ENCODE measurements around the gene TEX36. TPM values are rescaled to one million over a fixed set of nuclear protein-coding genes. Genes with fewer than 3 reads are reported as not detected.
"Not testable (repeated sequence)": the region's sequence is repeated elsewhere in the genome, so short reads cannot be mapped to it uniquely, and the experiment has no call there.

TEX36 gene
- total RNA-seq, 2 donors from 2014 or later = not detected

DNA sequence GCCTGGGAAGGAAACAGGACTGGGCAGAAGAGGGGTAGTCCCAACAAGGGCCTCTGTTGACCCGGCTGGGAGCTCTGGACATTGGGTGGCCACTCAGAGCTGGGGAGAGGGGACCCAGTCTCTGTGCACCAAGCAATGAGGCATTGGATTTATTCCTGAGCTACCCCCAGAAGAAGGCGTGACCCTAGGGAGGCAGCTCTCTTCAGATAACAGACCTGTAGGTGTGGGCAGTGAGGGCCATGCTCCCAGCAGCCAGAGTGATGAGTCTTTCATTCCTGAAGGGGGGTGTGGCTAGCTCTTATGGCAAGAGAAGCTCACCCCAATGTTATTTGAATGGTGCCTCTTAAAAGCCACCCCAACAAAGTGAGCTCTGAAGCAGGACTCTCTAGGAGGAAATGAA is 20.4 kb downstream of the TEX36 start:
- ATAC-seq = no peak
- no peaks in the 10 kb centered on the region for H3K9me3 ChIP-seq
- no peaks in the 10 kb centered on the region for H3K4me1 ChIP-seq
- H3K27me3 ChIP-seq = no peaks in the 10 kb centered on the region
- no peak overlapping the region for H3K27ac ChIP-seq
- no peak overlapping the region for H3K4me3 ChIP-seq
- intact Hi-C loops (cut with DNase I) = no loop called here
- TF ChIP-seq, protein P1, sequence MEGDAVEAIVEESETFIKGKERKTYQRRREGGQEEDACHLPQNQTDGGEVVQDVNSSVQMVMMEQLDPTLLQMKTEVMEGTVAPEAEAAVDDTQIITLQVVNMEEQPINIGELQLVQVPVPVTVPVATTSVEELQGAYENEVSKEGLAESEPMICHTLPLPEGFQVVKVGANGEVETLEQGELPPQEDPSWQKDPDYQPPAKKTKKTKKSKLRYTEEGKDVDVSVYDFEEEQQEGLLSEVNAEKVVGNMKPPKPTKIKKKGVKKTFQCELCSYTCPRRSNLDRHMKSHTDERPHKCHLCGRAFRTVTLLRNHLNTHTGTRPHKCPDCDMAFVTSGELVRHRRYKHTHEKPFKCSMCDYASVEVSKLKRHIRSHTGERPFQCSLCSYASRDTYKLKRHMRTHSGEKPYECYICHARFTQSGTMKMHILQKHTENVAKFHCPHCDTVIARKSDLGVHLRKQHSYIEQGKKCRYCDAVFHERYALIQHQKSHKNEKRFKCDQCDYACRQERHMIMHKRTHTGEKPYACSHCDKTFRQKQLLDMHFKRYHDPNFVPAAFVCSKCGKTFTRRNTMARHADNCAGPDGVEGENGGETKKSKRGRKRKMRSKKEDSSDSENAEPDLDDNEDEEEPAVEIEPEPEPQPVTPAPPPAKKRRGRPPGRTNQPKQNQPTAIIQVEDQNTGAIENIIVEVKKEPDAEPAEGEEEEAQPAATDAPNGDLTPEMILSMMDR (IDR thresholded peaks at IDR 0.05) = no peak
- TF ChIP-seq POLR2A (IDR thresholded peaks at IDR 0.05) = no peak
- H3K36me3 ChIP-seq (replicated peaks in 1 of 2; ENCODE audit: insufficient read depth in 1 of 2, low read depth in 2 of 2) = no peaks in the 10 kb centered on the region
- 73 to 83% methylated on average over 2 of the region's 2 CpGs for WGBS, 2 donors
- DNase-seq = no peak

DNA sequence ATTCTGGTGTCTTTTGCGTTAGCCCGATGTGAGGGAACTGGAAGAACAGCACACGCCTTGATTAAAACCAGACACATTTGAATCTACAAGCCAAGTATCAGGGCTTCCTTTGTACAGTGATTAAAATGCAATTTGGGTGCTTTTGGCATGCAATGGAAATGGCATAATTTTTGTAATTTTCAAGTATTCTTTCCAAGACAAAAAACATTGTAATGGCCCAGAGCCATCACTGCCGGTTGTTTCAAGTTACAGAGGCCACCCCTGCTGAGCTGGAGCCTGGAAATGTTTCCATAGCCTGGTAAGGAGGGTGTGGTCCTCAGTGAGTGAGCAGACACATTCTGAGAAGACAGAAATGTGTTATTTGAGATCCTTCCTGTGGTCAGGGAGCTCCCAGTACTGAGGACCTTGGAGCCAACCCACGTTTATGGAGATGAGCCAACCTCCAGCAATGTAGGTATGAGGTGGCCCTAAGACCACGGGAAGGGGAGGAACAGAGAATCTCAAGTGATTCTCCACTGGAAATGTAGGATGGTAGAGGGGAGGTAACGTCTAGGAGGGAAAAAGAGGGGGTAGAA is 20.9 kb downstream of the TEX36 start:
- 55 to 65% methylated on average over 7 of the region's 7 CpGs for WGBS, 2 donors
- TF ChIP-seq POLR2A (IDR thresholded peaks at IDR 0.05) = no peak
- TF ChIP-seq, protein P1 (IDR thresholded peaks at IDR 0.05) = no peak
- intact Hi-C loops (cut with DNase I) = no loop called here

DNA sequence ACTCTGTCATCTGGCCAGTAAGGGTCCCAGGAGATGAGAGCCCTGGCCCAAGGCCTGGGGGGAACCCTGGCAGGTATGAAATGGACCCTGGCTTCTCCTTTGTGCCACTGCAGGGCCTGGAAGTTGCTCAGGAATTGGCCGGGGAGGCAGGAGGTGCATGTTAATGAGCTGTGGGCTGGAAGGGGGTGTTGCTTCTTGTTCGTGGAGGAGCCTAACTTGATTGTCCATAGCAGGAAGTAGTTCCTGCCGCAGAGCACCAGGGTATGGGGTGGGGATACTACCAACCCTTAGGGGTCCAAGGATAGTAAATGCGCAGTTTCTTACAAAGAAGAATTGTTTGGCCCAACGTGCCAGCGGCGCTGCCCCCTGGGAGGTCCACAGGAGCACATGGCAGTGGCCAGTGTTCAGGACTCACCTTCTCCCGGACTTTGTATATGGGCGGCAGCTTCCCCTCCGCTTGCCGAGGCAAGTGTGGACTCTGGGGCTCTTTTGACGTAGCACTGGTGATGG is 21.5 kb downstream of the TEX36 start:
- intact Hi-C loops (cut with DNase I) = no loop called here
- Histone ChIP-seq H3K27me3 (no peaks in the 10 kb centered on the region), H3K36me3 (replicated peaks in 1 of 2; ENCODE audit: insufficient read depth in 1 of 2, low read depth in 2 of 2) (no peaks in the 10 kb centered on the region), H3K4me3 (no peak overlapping the region), H3K9me3 (no peaks in the 10 kb centered on the region), H3K27ac (no peak overlapping the region), H3K4me1 (no peaks in the 10 kb centered on the region)
- ATAC-seq (no peak), DNase-seq (no peak)
- TF ChIP-seq, protein P1 (IDR thresholded peaks at IDR 0.05) = no peak
- TF ChIP-seq POLR2A (IDR thresholded peaks at IDR 0.05) = no peak
- 79 to 88% methylated on average over 6 to 12 of the region's 12 CpGs for WGBS, 2 donors

More for the DNA sequence above, 20.9 kb downstream of the TEX36 start:
- no peak overlapping the region for H3K4me3 ChIP-seq
- H3K27ac ChIP-seq = no peak overlapping the region
- H3K27me3 ChIP-seq = no peaks in the 10 kb centered on the region
- H3K36me3 ChIP-seq (replicated peaks in 1 of 2; ENCODE audit: insufficient read depth in 1 of 2, low read depth in 2 of 2) = no peaks in the 10 kb centered on the region
- H3K4me1 ChIP-seq = no peaks in the 10 kb centered on the region
- DNase-seq (no peak), ATAC-seq (no peak)
- H3K9me3 ChIP-seq = no peaks in the 10 kb centered on the region

DNA sequence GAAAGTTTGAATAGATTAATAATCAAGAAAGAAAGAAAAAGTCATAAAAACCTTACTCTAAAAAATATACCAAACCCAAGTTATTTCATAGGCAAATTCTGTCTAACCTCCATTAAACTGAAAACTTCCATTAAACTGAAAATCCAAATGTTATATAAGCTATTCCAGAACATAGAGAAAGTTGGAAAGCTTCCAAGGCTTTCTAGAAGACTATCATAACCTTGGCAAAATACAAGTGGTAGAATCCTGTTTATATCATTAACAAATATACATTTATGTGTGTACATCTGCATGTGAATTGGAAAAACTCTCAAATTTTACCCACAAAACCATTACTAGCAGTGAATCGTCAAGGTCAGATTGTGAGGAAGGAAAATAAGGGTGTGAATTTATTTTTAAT is 23.9 kb downstream of the TEX36 start:
- no peaks in the 10 kb centered on the region for H3K9me3 ChIP-seq
- 82 to 84% methylated on average over 1 of the region's 1 CpG for WGBS, 2 donors
- intact Hi-C loops (cut with DNase I) = no loop called here
- H3K4me3 ChIP-seq = no peak overlapping the region
- TF ChIP-seq, protein P1 (IDR thresholded peaks at IDR 0.05) = no peak
- no peak for TF ChIP-seq POLR2A (IDR thresholded peaks at IDR 0.05)
- no peaks in the 10 kb centered on the region for H3K4me1 ChIP-seq
- no peak for ATAC-seq
- no peaks in the 10 kb centered on the region for H3K36me3 ChIP-seq (replicated peaks in 1 of 2; ENCODE audit: insufficient read depth in 1 of 2, low read depth in 2 of 2)
- H3K27ac ChIP-seq = no peak overlapping the region
- DNase-seq = no peak
- no peaks in the 10 kb centered on the region for H3K27me3 ChIP-seq

DNA sequence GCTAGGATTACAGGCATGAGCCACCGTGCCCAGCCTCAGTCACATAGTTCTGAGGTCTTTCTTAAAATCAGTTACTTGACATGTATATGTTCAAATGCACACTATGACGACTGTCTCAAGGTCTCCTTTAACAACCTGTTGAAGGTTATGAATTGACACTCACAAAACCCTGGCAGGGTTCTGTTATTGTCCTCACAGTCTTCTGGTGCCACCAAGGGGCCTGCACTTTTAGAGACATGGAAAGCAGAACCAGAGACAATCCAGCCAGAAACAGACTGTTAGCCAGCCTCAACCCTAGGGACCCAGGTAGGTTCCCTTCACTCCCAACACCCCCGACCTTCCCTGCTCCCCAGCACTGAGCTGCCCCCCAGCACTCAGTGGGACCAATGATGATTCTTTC is 26.4 kb downstream of the TEX36 start:
- TF ChIP-seq, protein P1 (IDR thresholded peaks at IDR 0.05) = no peak
- no peak for TF ChIP-seq POLR2A (IDR thresholded peaks at IDR 0.05)
- no peak for ATAC-seq
- H3K9me3 ChIP-seq = no peaks in the 10 kb centered on the region
- no peak overlapping the region for H3K27ac ChIP-seq
- no peak for DNase-seq
- no peaks in the 10 kb centered on the region for H3K4me1 ChIP-seq
- H3K27me3 ChIP-seq = no peaks in the 10 kb centered on the region
- H3K4me3 ChIP-seq = no peak overlapping the region
- 46 to 56% methylated on average over 2 to 3 of the region's 3 CpGs for WGBS, 2 donors
- intact Hi-C loops (cut with DNase I) = no loop called here
- no peaks in the 10 kb centered on the region for H3K36me3 ChIP-seq (replicated peaks in 1 of 2; ENCODE audit: insufficient read depth in 1 of 2, low read depth in 2 of 2)

DNA sequence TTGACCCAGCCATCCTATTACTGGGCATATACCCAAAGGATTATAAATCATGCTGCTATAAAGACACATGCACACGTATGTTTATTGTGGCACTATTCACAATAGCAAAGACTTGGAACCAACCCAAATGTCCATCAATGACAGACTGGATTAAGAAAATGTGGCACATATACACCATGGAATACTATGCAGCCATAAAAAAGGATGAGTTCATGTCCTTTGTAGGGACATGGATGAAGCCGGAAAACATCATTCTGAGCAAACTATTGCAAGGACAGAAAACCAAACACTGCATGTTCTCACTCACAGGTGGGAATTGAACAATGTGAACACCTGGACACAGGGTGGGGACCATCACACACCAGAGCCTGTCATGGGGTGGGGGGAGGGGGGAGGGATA is 29.9 kb downstream of the TEX36 start:
- H3K27ac ChIP-seq; H3K27me3 ChIP-seq; H3K4me3 ChIP-seq; ATAC-seq; H3K4me1 ChIP-seq; H3K9me3 ChIP-seq; H3K36me3 ChIP-seq (replicated peaks in 1 of 2; ENCODE audit: insufficient read depth in 1 of 2, low read depth in 2 of 2); DNase-seq; intact Hi-C loops (cut with DNase I): not testable (repeated sequence)
- WGBS, 2 donors = 70 to 71% methylated on average over 2 of the region's 2 CpGs

Data from body of pancreas (tissue), 4 donors.